ENCODE results near the gene HOXB9.

The HOXB9 gene

GRCh38 chr17:48609759-48610281 is 16.3 kb downstream of the HOXB9 start:
- no peak for DNase-seq

- no peak for DNase-seq
Measured at GRCh38 chr17:48609033-48609432, 17.1 kb downstream of the HOXB9 start.

DNA sequence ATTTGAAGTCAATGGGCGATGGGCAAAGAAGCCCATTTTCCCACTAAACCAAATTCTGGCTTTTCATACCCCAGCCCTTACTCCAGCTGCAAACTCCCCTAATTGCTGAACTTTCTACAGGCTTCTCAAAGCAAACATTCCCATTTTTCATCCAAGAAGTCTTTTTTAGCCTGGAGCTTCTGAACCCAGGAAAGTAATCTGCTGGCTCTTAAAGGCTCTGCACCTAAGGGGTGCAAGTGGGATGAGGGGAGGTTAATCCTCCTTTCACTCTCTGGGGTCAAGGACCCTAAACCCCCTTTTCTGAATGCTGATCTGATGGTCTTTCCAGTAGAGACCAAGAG is 17.7 kb downstream of the HOXB9 start:
- no peak for DNase-seq

GRCh38 chr17:48606892-48607614 is 19.1 kb downstream of the HOXB9 start:
- no peak for DNase-seq

DNA sequence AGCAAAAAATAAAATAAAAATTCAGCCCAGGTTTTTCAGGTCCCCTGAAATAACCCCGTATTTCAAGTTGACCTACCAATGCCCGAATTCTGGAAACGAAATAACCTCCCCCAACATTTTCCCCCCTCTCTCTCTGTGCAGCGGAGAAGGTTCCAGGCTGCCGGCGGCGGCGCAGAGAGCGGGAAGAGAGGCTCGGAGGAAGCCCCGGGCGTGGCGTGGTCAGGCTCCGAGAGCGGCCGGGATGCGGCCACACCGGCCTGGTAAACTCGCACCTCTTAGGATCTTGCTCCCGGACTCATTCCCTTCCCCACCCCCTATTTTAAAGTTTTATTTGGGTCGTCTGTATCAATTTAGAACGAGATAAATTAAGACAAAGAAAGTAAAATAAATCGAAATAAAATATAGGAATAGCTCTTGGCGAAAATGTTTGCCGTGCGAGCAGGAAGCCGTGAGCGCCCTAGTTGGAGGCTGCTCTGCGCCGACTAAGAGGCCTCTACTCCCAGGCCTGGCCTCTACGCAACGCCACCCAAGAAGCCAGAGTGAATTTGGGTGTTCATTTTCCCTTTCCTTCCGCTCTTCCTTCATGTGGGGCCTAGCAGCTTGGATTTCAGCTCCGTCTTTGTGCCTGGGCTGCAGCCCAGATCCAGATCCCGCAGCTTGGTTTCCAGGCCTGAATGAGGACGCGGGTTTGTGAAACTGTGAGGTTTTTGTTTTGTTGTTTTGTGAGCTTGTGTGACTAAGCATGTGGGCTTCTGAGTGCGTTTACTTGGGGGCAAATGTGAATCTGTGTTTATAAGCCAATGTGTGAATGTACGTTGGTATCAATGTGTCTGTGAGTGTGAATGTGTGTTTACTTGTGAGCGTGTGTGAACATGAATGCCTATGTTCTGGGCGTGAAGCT is 19.9 kb downstream of the HOXB9 start:
- DNase-seq, result no peak

DNA sequence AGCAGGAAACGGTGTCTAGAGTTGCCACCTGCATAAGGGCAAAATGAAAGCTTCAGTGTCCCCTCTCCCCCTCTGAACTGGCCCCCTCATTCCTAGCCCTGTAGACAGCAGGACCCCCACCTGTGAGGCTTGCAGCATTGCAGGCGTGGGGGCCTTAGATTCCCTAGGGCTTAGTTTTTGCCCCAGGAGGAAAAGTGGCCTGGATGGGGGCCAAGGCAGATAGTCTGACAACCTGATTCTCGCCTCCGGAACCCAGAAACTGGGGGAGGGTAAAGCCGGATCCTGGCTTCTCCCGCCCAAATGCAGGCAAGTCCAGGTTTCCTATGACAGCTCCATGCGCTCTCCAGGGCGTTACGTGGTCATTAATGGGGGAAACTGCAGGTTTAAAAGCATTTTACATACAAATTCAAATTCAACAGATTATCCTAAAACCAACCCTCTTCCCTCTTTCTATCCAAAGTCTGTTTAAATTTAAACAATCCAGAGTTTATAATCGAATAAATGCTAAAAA is 20.7 kb downstream of the HOXB9 start:
- no peak for DNase-seq

- no peak for DNase-seq
Measured at GRCh38 chr17:48604770-48605329, 21.3 kb downstream of the HOXB9 start, which contains the start of gene HOXB6. TSS of gene HOXB6 (minus strand) at chr17:48604986. CDS start at chr17:48598150, 6,836 bp downstream.

- no peak for DNase-seq
Measured at GRCh38 chr17:48603959-48604769, 22.0 kb downstream of the HOXB9 start.

GRCh38 chr17:48601539-48602425 is 24.4 kb downstream of the HOXB9 start:
- DNase-seq, result no peak

DNA sequence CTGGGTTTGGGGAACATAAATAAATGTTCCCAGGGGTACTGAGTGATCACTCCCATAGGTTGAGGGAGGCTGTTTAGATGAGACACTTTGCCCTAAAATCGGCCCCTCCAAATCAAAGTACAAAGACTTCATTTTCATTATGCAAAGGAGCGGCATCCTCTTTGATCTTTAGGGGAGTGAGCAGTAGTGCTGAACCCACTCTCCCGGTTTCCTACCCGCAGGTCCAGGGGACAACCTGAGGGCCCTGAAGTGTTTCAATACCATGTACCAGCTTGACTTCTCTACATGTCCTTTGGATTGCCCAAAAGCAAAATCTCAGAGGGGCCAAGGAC is 25.0 kb downstream of the HOXB9 start:
- no peak for DNase-seq

- peak; percentile 45 for DNase-seq
Measured at GRCh38 chr17:48600244-48601098, 25.7 kb downstream of the HOXB9 start.

DNA sequence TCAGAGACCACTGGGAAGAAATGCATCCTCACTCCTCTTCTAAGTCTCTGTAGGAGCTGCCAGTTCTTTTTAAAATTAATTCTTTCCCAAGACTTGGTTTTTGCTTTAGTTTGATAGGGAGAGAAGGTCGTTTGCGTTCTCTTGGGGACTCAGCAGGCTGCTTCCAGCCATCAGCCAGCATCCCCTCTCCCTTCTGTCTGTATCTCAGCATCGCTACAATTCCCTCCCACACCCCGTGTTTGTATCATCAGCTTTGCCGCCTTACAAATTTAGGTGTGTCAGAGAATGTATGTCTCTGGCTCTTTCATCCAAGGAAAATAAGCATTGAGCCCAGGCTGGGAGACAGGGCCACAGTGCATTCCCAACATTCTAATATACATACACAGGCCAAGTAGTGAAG is 26.8 kb downstream of the HOXB9 start:
- DNase-seq, result no peak

DNA sequence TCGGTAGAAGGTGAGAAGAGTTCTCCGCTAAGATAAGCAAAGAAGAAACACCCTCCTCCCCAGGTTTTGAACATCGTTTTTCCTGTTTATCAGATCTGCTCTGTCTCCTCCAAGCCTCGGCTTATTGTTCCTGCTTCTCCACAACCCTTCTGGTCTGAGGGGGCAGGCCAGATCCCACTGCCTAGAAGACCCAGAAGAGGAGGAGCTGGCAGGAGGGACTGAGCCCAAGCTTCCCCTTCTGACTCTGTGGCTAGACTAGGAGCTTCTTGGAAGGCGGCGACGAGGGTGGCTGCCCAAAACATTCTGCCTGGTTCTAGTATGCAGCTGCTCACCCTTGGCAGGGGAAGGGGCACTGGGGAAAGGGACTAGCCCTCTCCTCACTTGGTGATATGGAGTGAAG is 27.4 kb downstream of the HOXB9 start:
- DNase-seq, result no peak

- no peak for DNase-seq
Measured at GRCh38 chr17:48597778-48598631, 28.2 kb downstream of the HOXB9 start.

DNA sequence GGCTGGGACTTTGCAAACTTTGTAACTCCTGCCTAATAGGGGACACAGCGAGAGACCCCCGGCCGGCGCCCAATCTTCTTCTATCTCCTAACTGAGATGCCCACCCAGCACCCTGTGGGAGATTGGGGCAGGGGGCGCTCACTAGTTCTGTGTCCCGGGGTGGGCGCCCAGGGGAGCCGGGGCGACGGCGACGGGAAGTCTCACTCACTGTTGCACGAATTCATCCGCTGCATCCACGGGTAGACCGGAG is 28.7 kb downstream of the HOXB9 start:
- no peak for DNase-seq

- no peak for DNase-seq
Measured at GRCh38 chr17:48596735-48597527, 29.2 kb downstream of the HOXB9 start.

GRCh38 chr17:48596000-48596734 is 30.0 kb downstream of the HOXB9 start:
- DNase-seq, result no peak

DNA sequence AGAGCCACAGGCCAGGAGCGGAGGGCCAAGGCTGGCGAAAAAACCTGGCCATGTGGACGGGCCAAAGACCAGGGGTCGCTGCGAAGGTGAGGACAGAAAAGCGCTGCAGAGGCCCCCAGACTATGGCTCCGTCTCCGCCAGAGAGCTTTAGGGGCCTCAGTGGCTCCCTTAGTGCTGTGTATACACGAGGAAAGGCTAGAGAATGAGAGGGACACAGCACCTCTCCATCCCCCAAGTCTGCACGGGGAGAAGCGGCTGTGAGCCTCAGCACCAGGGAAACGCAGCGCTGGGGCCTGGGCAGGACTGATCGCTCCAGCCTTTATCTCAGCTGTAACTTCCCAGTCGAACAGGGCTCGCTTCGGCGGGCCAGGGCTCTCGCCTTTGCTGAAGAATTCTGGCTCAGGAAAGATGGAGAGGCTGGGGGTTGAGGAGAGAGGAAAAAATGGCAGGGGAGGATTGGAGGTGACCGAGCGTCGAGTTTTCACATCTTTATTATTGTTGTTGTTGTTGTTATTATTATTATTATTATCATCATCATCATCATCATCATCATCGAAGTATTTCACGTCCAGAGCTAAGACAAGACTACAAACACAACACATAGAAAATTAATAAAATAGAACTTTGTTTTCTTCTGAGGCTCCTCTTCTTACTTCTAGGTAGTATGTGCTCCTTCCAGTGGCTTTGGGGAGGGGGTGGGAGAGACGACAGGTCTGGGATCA is 30.7 kb downstream of the HOXB9 start:
- DNase-seq, result no peak

Measured in NCI-H226 (cell line).